Adipose tissue (tissue), 3 donors: ENCODE data around the gene MFN2. TPM values are rescaled to one million over a fixed set of nuclear protein-coding genes. Genes with fewer than 3 reads are reported as not detected.
"Not testable (repeated sequence)": the region's sequence is repeated elsewhere in the genome, so short reads cannot be mapped to it uniquely, and the experiment has no call there.

Experiments used
- H3K27ac ChIP-seq: one replicate; pipeline ENCODE4 v1.5.1; 2013; ENCODE audit warnings: low read depth, low read length
- WGBS, 3 donors: extraction: QIAGEN DNeasy Blood & Tissue Kit; methylation state at CpG; one replicate each; pipeline ENCODE4 v1.1.7; 2013; 5-methylcytosine and 5-hydroxymethylcytosine counted together
- polyA plus RNA-seq, 3 donors: library from polyadenylated mRNA; stranded (reverse); fragments of 200-250 nt; gene quantifications; one replicate each; pipeline ENCODE4 v1.2.3, GENCODE V29; 2013
- donor health status: healthy with polysubstance abuse.
- donor health status: Bipolar disorder and iron deficiency.
- donor health status: healthy.

MFN2 gene
- polyA plus RNA-seq, 3 donors, result 19.0 to 53.3 (median 50.5) TPM

- 47 to 60% (median 52%) methylated on average over 7 of the region's 7 CpGs for WGBS, 3 donors
- H3K27ac ChIP-seq, result no peak overlapping the region
These were observed 5.6 kb downstream of the MFN2 start for GRCh38 chr1:11985851-11986250.

GRCh38 chr1:11989669-11990068, 9.4 kb downstream of the MFN2 start:
- WGBS, 3 donors, result 93 to 98% (median 93%) methylated on average over 7 of the region's 7 CpGs
- H3K27ac ChIP-seq, result no peak overlapping the region

GRCh38 chr1:11990303-11991032, 10.2 kb downstream of the MFN2 start:
- H3K27ac ChIP-seq, result no peak overlapping the region
- 73 to 85% (median 84%) methylated on average over 10 of the region's 10 CpGs for WGBS, 3 donors

GRCh38 chr1:11991969-11992676, 11.9 kb downstream of the MFN2 start:
- no peak overlapping the region for H3K27ac ChIP-seq
- WGBS, 3 donors, result 80 to 91% (median 88%) methylated on average over 16 of the region's 16 CpGs

- no peak overlapping the region for H3K27ac ChIP-seq
- WGBS, 3 donors, result 85 to 89% (median 89%) methylated on average over 5 of the region's 5 CpGs
These were observed 17.0 kb downstream of the MFN2 start for GRCh38 chr1:11997081-11997850.

- no peak overlapping the region for H3K27ac ChIP-seq
- 80 to 95% (median 92%) methylated on average over 5 of the region's 5 CpGs for WGBS, 3 donors
These were observed 18.4 kb downstream of the MFN2 start for GRCh38 chr1:11998636-11999035.

- 76 to 97% (median 78%) methylated on average over 3 of the region's 3 CpGs for WGBS, 3 donors
These were observed 19.0 kb downstream of the MFN2 start for GRCh38 chr1:11999236-11999635.

GRCh38 chr1:12001249-12001917, 21.1 kb downstream of the MFN2 start:
- WGBS, 3 donors, result 78 to 85% (median 84%) methylated on average over 14 of the region's 14 CpGs
- no peak overlapping the region for H3K27ac ChIP-seq

More at GRCh38 chr1:11999236-11999635, 19.0 kb downstream of the MFN2 start:
- H3K27ac ChIP-seq, result no peak overlapping the region

- WGBS, 3 donors, result 87 to 96% (median 92%) methylated on average over 10 of the region's 10 CpGs
- H3K27ac ChIP-seq, result no peak overlapping the region
These were observed 21.8 kb downstream of the MFN2 start for GRCh38 chr1:12001996-12002493.

- H3K27ac ChIP-seq, result no peak overlapping the region
- 93 to 96% (median 94%) methylated on average over 12 of the region's 12 CpGs for WGBS, 3 donors
These were observed 23.5 kb downstream of the MFN2 start for GRCh38 chr1:12003762-12004161.

- no peak overlapping the region for H3K27ac ChIP-seq
- 86 to 91% (median 89%) methylated on average over 9 of the region's 9 CpGs for WGBS, 3 donors
These were observed 25.4 kb downstream of the MFN2 start for GRCh38 chr1:12005488-12006166.

- WGBS, 3 donors, result 86 to 90% (median 88%) methylated on average over 17 of the region's 17 CpGs
- no peak overlapping the region for H3K27ac ChIP-seq
These were observed 26.1 kb downstream of the MFN2 start for GRCh38 chr1:12006167-12006921.

- H3K27ac ChIP-seq, result no peak overlapping the region
- WGBS, 3 donors, result 91 to 95% (median 94%) methylated on average over 6 of the region's 6 CpGs
These were observed 27.0 kb downstream of the MFN2 start for GRCh38 chr1:12007204-12007603.

GRCh38 chr1:12008355-12008754, 28.1 kb downstream of the MFN2 start:
- H3K27ac ChIP-seq, result not testable (repeated sequence)
- 90 to 97% (median 92%) methylated on average over 15 to 33 of the region's 33 CpGs for WGBS, 3 donors

GRCh38 chr1:12009318-12009947, 29.2 kb downstream of the MFN2 start:
- no peak overlapping the region for H3K27ac ChIP-seq
- WGBS, 3 donors, result 94 to 98% (median 95%) methylated on average over 9 of the region's 9 CpGs

- 87 to 93% (median 89%) methylated on average over 15 to 16 of the region's 16 CpGs for WGBS, 3 donors
- no peak overlapping the region for H3K27ac ChIP-seq
These were observed 30.7 kb downstream of the MFN2 start for GRCh38 chr1:12010746-12011570.
